ENCODE measurements around the gene CUL9. TPM values are rescaled to one million over a fixed set of nuclear protein-coding genes. Genes with fewer than 3 reads are reported as not detected.
A peak's percentile ranks its signal among the peaks of the same experiment; 100 is the strongest.

The CUL9 gene
- total RNA-seq, 1 donor from 2014 or later = 70.8 TPM

GRCh38 chr6:43262000-43262779 is 80.2 kb downstream of the CUL9 start:
- H3K27ac Mint-ChIP-seq = no peak overlapping the region
- intact Hi-C loops (cut with micrococcal nuclease) = loop anchor here (2.0 kb wide), 1 partner anchor 193 kb away; the partner anchor contains the start of gene DLK2

GRCh38 chr6:43262780-43263313 is 80.9 kb downstream of the CUL9 start:
- ATAC-seq (ENCODE audit: low read depth) (no peak), DNase-seq (no peak)
- no peak for TF ChIP-seq CTCF (IDR thresholded peaks at IDR 0.05)
- no peak overlapping the region for H3K27ac Mint-ChIP-seq
- intact Hi-C loops (cut with micrococcal nuclease) = loop anchor here (1.0 to 2.0 kb wide), 6 partner anchors 45 to 243 kb away; partner anchors contain the start of genes CRIP3 and DLK2
- no peak overlapping the region for H3K4me3 Mint-ChIP-seq
- H3K36me3 Mint-ChIP-seq (ENCODE audit: low read depth) = no peaks in the 10 kb centered on the region
- H3K27me3 Mint-ChIP-seq = no peaks in the 10 kb centered on the region
- peaks cover 6% of the 10 kb centered on the region for H3K4me1 Mint-ChIP-seq
- ChIA-PET CTCF (interaction anchor here (1.0 to 3.7 kb wide), 10 partner anchors 45 to 244 kb away, joined by 3 to 24 read pairs (median 8); partner anchors contain the start of gene CRIP3), POLR2A (interaction anchor here (0.5 to 0.6 kb wide), 3 partner anchors 244 to 1577 kb away, joined by 3 to 6 read pairs (median 5); partner anchors contain the start of gene CNPY3)
- no peaks in the 10 kb centered on the region for H3K9me3 Mint-ChIP-seq

More at GRCh38 chr6:43262000-43262779, 80.2 kb downstream of the CUL9 start:
- no peak overlapping the region for H3K4me3 Mint-ChIP-seq
- DNase-seq (no peak), ATAC-seq (ENCODE audit: low read depth) (no peak)
- H3K9me3 Mint-ChIP-seq = no peaks in the 10 kb centered on the region
- H3K4me1 Mint-ChIP-seq = peaks cover 6% of the 10 kb centered on the region
- POLR2A ChIA-PET = no interaction called here
- peaks cover 3% of the 10 kb centered on the region for H3K27me3 Mint-ChIP-seq
- CTCF ChIA-PET = interaction anchor here (0.9 to 3.7 kb wide), 9 partner anchors 73 to 244 kb away, joined by 3 to 24 read pairs (median 4); no protein-coding TSS in a partner anchor
- TF ChIP-seq CTCF (IDR thresholded peaks at IDR 0.05) = no peak
- no peaks in the 10 kb centered on the region for H3K36me3 Mint-ChIP-seq (ENCODE audit: low read depth)

GRCh38 chr6:43263314-43264178 is 81.5 kb downstream of the CUL9 start:
- peak; percentile 72 for DNase-seq
- Mint-ChIP-seq H3K4me1 (peaks cover 6% of the 10 kb centered on the region), H3K9me3 (no peaks in the 10 kb centered on the region), H3K27ac (peak overlapping the region; percentile 12), H3K4me3 (no peak overlapping the region), H3K27me3 (no peaks in the 10 kb centered on the region), H3K36me3 (ENCODE audit: low read depth) (no peaks in the 10 kb centered on the region)
- peak; percentile 27 for TF ChIP-seq CTCF (IDR thresholded peaks at IDR 0.05)
- POLR2A ChIA-PET = interaction anchor here (0.5 to 1.0 kb wide), 5 partner anchors 120 to 1578 kb away, joined by 3 to 8 read pairs (median 5); partner anchors contain the start of gene CNPY3
- intact Hi-C loops (cut with micrococcal nuclease) = loop anchor here (1.0 to 2.0 kb wide), 6 partner anchors 45 to 243 kb away; partner anchors contain the start of genes CRIP3 and DLK2
- CTCF ChIA-PET = interaction anchor here (0.6 to 3.7 kb wide), 10 partner anchors 33 to 243 kb away, joined by 3 to 24 read pairs (median 8); partner anchors contain the start of gene CRIP3
- ATAC-seq (ENCODE audit: low read depth) = peak; percentile 100

- CTCF ChIA-PET = interaction anchor here (1.7 to 3.7 kb wide), 7 partner anchors 44 to 242 kb away, joined by 5 to 24 read pairs (median 9); partner anchors contain the start of gene CRIP3
- H3K27me3 Mint-ChIP-seq = no peaks in the 10 kb centered on the region
- intact Hi-C loops (cut with micrococcal nuclease) = no loop called here
- H3K9me3 Mint-ChIP-seq = no peaks in the 10 kb centered on the region
- no peak for TF ChIP-seq CTCF (IDR thresholded peaks at IDR 0.05)
- H3K4me3 Mint-ChIP-seq = no peak overlapping the region
- H3K27ac Mint-ChIP-seq = peak overlapping the region; percentile 19
- peaks cover 12% of the 10 kb centered on the region for H3K4me1 Mint-ChIP-seq
- DNase-seq (no peak), ATAC-seq (ENCODE audit: low read depth) (no peak)
- POLR2A ChIA-PET = interaction anchor here (0.5 to 1.0 kb wide), 3 partner anchors 11 to 119 kb away, joined by 7 to 8 read pairs (median 7); no protein-coding TSS in a partner anchor
- no peaks in the 10 kb centered on the region for H3K36me3 Mint-ChIP-seq (ENCODE audit: low read depth)
Measured at GRCh38 chr6:43264599-43265145, 82.7 kb downstream of the CUL9 start.

All from activated B cell treated with CpG ODN at 0.5 μM for 24 hours (primary cell).